H4 (cell line): ENCODE results near the gene ANKS1B. TPM values are rescaled to one million over a fixed set of nuclear protein-coding genes. Genes with fewer than 3 reads are reported as not detected.
"Not testable (repeated sequence)": the region's sequence is repeated elsewhere in the genome, so short reads cannot be mapped to it uniquely, and the experiment has no call there.

Experiments used
- DNase-seq: peaks from one replicate; pipeline ENCODE4 v3.0.0-alpha.2; 2015; ENCODE audit warnings: low spot score
- total RNA-seq: library from RNA; depleted of rRNA; stranded (reverse); fragments of >200 nt; shearing (Covaris generic); gene quantifications from 2 replicates; pipeline ENCODE4 v1.2.3, GENCODE V29; 2014

ANKS1B gene
- total RNA-seq, 1 experiment from 2014 or later: 1.8 TPM

DNA sequence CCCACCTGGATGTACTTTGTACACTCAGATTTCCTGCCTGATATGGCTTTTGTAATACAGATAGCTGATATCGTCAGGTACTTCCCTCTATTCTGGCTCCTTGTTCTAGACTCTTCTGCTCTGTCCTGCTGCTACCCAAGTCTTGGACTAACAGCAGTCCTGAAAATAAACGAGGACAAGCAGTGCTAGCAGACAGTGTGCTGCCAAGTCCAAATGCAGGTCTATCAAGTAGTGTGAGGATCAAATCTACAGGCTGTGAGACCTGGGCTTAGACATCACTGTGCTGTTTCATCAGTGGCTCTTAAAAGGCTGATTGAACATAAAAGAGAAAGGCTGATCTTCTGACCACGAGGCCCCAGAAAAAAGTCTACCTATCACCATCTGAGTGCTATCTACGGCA lies 921.6 kb downstream of the ANKS1B start:
- DNase-seq: no peak

GRCh38 chr12:99059824-99060511 lies 924.8 kb downstream of the ANKS1B start:
- peak; percentile 33 for DNase-seq

DNA sequence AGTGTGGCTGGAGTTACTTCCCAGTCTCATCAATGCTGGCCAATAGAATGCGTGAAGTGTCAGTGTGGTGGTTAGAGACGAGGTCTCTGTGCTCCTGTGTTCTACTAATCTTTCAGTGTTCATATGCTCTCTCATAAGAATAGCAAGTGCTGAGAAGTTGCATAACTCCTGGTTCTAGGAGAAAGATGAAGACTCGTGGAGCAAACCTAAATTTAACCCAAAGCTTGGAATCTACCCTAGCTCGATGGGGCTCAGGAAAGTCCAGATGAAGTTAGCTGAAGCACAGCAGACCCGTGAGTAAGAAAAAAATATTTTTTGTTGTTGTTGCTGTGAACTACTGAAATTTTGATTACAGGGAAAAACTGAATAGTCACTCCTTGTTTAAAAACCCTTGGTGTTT lies 927.1 kb downstream of the ANKS1B start:
- no peak for DNase-seq

DNA sequence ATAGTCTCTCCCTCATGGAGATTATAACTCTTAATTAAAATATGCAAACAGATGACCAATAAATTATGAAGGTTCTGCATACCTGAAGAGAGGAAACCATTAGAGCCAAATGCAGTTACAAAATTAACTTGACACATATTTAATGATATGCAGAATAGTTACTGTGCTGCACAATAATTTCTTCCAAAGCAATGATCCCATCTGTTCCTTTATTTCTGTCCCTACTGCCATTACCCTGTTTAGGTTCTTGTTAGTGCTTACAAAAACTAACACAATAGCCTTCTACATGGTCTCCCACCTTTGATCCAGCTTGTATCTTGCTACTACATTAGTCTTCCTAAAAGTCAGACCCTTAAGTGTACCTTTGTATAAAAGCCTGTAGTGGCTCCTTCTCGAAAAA lies 928.5 kb downstream of the ANKS1B start:
- DNase-seq: no peak

- DNase-seq: no peak
Observed at GRCh38 chr12:99055299-99055698, 929.4 kb downstream of the ANKS1B start.

- peak; percentile 23 for DNase-seq
Observed at GRCh38 chr12:99054601-99055128, 930.1 kb downstream of the ANKS1B start.

DNA sequence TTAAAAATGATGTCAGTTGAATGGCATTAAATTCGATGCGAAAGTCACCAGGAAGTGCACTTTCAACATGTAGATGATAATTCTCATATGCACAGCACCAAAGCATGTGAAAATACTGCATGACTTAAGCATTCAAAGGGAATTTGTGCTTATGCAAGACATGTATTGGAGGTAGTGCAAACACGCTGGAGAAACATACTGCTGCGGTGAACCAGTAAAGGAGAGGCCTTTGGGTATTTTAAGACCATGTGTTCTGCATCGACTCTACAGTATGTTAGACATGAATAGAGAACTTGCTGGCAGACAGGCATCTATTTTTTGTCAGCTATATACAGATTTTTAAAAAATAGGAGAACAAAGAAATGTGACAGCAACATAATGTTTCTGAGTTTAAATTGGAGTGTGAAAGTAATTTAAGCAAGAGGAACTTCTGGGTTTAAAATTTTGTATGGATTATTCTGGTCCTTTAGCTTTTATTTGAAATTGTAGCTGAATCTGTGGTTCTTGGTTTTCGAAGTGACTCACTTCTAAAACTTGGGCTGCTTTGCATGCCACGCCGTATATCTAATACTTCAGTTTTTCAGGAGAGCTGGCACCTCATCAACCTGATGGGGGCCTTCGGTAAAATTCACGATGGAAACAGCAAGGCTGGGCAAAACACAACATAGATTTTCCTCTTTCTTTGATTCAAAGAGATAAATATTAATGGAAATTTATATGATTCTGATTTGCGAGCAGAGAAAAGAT lies 930.9 kb downstream of the ANKS1B start:
- DNase-seq: peak; percentile 61

DNA sequence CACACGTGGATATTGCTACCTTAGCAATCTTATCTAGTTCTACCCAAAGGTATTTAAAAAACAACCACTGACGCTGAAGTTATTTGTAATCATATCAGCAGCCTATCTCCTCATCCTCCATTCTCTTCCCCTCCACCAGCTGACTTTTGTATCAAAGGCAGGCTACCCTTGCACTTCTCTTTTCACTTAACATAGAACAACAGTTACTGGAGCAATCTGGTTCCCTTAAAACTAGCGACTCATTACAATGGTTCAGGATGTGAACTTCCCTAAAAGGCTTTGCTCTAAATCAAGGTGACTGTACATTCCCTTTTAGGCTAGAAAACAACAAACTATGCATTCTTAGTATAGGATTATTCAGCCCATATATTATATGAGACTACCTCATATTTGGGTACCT lies 935.0 kb downstream of the ANKS1B start:
- DNase-seq: no peak

DNA sequence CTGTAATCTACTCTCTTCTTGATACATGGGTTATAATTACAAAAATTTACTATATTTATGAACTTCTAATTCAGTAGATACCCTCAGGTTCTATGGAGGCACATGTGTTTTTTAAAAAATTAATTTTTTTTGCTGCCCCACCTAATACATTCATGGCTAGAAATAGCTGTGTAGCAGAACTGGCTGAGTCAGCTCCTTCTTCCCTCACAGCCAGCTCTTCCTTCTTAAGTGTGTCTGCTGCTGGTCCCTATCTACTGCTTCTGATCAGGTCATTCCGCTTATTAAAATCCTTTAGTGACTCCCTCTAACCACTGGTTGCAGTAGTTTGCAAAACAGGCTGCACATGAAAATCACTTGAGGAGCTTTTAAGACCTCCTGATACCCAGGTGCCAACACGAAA lies 939.6 kb downstream of the ANKS1B start:
- DNase-seq: no peak

DNA sequence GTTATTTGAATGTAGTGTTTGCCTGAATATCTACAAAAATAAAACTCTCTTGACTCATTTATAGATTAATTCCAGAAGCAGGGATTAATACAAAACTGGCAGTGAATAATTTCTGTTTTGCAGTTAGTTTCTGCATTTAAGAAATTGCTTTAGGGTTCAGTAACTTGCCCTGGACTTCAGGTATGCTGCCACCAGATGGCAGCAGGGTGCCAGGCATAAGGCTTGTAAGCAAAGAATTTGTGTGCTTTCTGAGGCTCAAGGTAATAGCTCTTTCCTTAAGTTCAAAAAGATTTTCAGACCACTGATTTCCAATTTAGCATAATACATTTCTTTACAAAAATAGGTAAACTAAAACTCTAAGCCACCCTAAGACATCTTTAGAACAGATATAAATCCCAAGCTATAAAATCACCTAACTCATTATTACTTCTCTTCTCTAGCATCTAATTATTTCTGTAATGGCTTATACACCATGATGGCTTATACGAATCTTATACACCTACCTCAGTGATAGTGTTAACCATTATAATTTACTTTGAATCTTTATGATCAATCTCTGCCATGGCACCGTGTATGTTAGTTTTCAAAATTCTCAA lies 941.3 kb downstream of the ANKS1B start:
- DNase-seq: peak; percentile 63

DNA sequence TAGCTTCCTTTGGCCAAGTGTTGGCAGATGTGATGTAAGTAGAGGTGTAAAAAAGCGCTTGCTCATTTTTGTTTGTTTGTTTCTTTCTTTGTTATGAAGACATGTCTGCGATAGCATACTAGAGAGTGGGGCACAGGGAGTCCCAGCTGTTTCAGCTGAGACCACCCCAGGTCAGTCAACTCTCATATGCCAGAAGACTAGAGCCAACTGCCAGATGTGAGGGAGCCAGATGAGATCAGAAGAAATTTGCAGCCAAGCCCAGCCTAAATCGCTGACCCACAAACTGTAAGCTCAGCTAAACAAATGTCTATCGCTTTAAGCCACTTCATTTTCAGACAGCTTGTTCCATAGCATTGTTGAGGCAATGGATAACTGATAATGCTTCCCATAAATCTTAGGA lies 942.5 kb downstream of the ANKS1B start:
- no peak for DNase-seq

- DNase-seq: no peak
Observed at GRCh38 chr12:99039367-99040120, 945.2 kb downstream of the ANKS1B start.

- no peak for DNase-seq
Observed at GRCh38 chr12:99036566-99036965, 948.2 kb downstream of the ANKS1B start.

- DNase-seq: no peak
Observed at GRCh38 chr12:99035803-99036202, 948.9 kb downstream of the ANKS1B start.

- not testable (repeated sequence) for DNase-seq
Observed at GRCh38 chr12:99034201-99034600, 950.5 kb downstream of the ANKS1B start.

DNA sequence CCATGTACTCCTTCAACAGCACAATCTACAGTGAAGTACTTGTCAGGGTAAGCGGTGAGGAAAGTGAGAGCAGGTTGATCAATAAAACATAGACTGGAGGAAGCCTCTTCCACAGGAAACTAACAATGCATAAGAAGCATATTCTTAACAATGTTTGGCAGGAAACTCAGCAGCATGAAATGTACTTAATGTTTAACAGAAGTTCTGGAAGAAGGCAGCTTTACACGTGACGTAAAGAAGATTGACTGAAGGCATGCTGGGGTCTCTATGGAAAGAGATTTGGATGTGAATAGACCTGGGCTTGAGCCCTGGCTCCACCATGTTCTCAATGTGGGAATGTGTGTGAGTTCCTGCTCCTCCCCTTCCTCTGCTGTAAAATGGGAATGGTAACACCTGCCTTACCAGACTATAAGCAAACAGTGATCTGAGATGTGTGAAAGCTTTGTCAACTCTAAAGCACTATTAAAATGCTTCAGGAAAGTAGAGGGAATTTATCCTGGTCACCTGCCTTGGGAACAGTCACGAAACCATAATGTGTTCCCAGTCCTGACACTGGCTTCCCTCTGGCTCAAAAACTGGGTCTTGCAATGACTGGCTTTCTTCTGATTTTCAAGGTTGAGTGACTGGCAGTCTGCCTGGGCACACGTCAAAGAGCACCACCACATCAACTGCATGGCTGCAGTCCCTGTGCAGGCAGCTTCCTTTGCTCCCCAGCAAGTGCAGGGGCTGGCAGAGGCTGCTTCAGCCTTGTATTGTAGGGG lies 955.0 kb downstream of the ANKS1B start:
- no peak for DNase-seq

- no peak for DNase-seq
Observed at GRCh38 chr12:99027461-99027860, 957.3 kb downstream of the ANKS1B start.

DNA sequence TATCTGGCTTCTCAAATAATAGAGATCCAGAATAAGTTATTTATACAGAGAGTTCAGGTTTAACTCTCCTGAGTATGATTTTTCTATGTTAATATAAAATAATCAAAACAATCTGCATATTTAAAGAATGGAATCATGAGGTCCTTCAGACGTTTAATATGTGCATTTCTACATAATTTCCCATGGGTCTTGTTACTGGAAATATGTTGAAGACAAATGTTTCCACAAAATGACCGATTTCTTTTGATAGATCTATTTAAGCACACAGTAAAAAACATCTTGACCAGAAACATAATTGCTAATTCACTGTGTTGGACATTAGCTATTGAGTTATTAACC lies 957.7 kb downstream of the ANKS1B start:
- DNase-seq: no peak

GRCh38 chr12:99026332-99027054 lies 958.2 kb downstream of the ANKS1B start:
- no peak for DNase-seq

DNA sequence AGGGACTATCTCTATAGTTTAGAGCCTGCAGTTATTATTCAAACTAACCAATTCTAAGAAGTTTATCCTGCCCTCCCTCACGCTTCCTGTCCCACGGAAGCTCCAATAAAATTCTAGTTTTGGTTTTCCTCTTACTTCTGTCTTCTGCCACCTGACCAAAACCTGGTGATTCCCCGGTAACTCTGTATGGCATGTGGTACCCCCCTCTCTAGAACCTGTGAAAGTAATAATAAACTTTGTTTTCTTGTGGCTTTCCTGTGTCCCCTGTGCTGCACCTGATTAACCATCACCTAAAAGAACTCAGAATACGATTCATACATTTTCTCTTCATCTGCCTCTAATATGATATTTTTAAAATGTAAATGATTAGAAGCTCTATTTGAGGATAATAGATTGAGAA lies 959.9 kb downstream of the ANKS1B start:
- DNase-seq: no peak

DNA sequence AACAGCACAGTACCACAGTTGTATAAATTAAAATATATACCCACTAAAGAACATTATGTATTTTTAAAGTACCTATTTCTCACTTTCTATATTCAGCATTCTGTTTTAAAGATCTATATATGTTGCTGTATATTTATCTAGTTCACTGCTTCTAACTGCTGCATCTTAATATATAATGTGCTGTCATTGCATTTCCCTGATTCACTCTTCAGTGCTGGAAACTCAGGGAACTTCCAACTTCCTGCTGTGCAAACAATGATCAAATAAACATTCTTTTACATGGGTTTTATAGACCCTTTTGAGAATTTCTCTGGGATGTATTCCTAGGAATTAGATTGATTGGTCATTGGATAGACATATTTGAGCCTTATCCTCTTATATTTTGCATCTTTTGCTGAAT lies 960.5 kb downstream of the ANKS1B start:
- DNase-seq: no peak
